ENCODE results near the gene MYL3.

MYL3 gene

GRCh38 chr3:46888705-46889104, 25.5 kb upstream of the MYL3 start:
- Histone ChIP-seq H3F3A (ENCODE audit: control insufficient read depth, insufficient read depth) (no peaks in the 10 kb centered on the region), H3K27me3 (ENCODE audit: control insufficient read depth, low read length) (peaks cover 53% of the 10 kb centered on the region), H3K9me3 (ENCODE audit: control insufficient read depth, insufficient read depth, low read length) (no peaks in the 10 kb centered on the region), H4K20me1 (ENCODE audit: control insufficient read depth, insufficient read depth, low read depth, low read length) (0 out of 2 replicates have a peak, but pooled peaks cover under 1% of the 10 kb centered on the region), H3K36me3 (ENCODE audit: control insufficient read depth, low read length) (no peaks in the 10 kb centered on the region), H3K4me3 (ENCODE audit: low read length) (no peak overlapping the region), H3K79me2 (ENCODE audit: control insufficient read depth, low read length) (no peaks in the 10 kb centered on the region), H3K4me2 (ENCODE audit: low read length) (no peak overlapping the region), H3K9me2 (replicated peaks; ENCODE audit: control insufficient read depth, low read length) (no peaks in the 10 kb centered on the region), H3K4me1 (ENCODE audit: control insufficient read depth, low read length) (peaks cover 7% of the 10 kb centered on the region; the same call in 1 of the 2 replicates), H3K27ac (ENCODE audit: low read depth, low read length) (no peak overlapping the region)
- TF ChIP-seq EZH2phosphoT487 (IDR thresholded peaks at IDR 0.05; ENCODE audit: borderline replicate concordance, low read length) (no peak), CTCF (IDR thresholded peaks at IDR 0.05; ENCODE audit: low read depth, low read length, poor library complexity, severe bottlenecking) (no peak)

DNA sequence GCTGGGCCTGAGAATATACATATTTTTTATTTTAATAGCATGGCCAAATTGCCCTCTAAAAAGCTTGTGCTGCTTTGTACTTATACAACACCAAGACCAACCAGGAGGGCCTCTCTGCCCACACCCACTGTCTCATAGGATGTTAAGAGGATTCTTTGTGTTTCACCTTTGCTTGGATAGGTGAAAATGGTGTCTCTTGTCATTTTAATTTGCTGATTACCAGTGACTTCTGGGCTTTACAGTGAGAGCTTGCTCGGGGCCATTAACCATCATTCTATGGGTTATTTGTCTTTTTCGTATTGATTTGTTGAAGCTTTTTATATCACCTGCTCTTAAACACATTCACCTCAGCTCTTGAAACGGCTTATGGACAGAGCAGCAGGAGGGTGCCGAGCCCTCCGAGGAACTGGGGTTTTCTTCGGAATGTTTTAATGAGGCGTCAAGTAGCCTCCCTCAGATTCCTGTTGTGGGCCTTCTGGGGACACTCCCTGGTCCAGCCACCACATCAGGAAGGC, 24.8 kb upstream of the MYL3 start:
- no peak overlapping the region for H3K4me2 ChIP-seq (ENCODE audit: low read length)
- TF ChIP-seq EZH2phosphoT487 (IDR thresholded peaks at IDR 0.05; ENCODE audit: borderline replicate concordance, low read length) (no peak), CTCF (IDR thresholded peaks at IDR 0.05; ENCODE audit: low read depth, low read length, poor library complexity, severe bottlenecking) (no peak)
- 0 out of 2 replicates have a peak, but pooled peaks cover 3% of the 10 kb centered on the region for H4K20me1 ChIP-seq (ENCODE audit: control insufficient read depth, insufficient read depth, low read depth, low read length)
- H3K27me3 ChIP-seq (ENCODE audit: control insufficient read depth, low read length), result peaks cover 53% of the 10 kb centered on the region
- H3F3A ChIP-seq (ENCODE audit: control insufficient read depth, insufficient read depth), result no peaks in the 10 kb centered on the region
- H3K79me2 ChIP-seq (ENCODE audit: control insufficient read depth, low read length), result no peaks in the 10 kb centered on the region
- no peaks in the 10 kb centered on the region for H3K9me3 ChIP-seq (ENCODE audit: control insufficient read depth, insufficient read depth, low read length)
- H3K36me3 ChIP-seq (ENCODE audit: control insufficient read depth, low read length), result no peaks in the 10 kb centered on the region
- no peaks in the 10 kb centered on the region for H3K9me2 ChIP-seq (replicated peaks; ENCODE audit: control insufficient read depth, low read length)
- H3K27ac ChIP-seq (ENCODE audit: low read depth, low read length), result no peak overlapping the region
- H3K4me3 ChIP-seq (ENCODE audit: low read length), result no peak overlapping the region
- peaks cover 7% of the 10 kb centered on the region; the same call in 1 of the 2 replicates for H3K4me1 ChIP-seq (ENCODE audit: control insufficient read depth, low read length)

DNA sequence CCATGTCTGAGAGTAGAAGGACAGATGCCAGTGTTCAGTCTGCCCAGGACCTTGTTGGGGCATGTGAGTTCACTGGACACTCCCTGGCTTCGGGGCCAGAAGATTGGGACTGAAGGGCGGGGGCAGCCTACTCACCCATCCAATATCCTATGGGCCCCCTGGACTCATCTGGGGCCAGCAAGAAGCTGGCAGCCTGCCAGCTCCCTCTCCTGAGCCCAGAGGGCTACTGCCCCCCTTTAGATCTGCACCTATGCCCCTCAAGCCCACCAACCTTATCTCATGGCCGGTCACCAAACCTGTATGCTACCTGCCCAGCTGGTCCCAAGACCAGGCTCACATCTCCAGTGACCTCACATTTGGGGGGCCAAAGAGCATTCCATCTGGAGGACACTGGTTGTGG, 22.4 kb upstream of the MYL3 start:
- no peaks in the 10 kb centered on the region; the same call in 1 of the 2 replicates for H3K4me1 ChIP-seq (ENCODE audit: control insufficient read depth, low read length)
- H3K4me2 ChIP-seq (ENCODE audit: low read length), result no peak overlapping the region
- H3K27ac ChIP-seq (ENCODE audit: low read depth, low read length), result no peak overlapping the region
- no peaks in the 10 kb centered on the region for H3K36me3 ChIP-seq (ENCODE audit: control insufficient read depth, low read length)
- peaks cover 50% of the 10 kb centered on the region for H3K27me3 ChIP-seq (ENCODE audit: control insufficient read depth, low read length)
- 0 out of 2 replicates have a peak, but pooled peaks cover 3% of the 10 kb centered on the region for H4K20me1 ChIP-seq (ENCODE audit: control insufficient read depth, insufficient read depth, low read depth, low read length)
- no peak overlapping the region for H3K4me3 ChIP-seq (ENCODE audit: low read length)
- no peaks in the 10 kb centered on the region for H3K9me2 ChIP-seq (replicated peaks; ENCODE audit: control insufficient read depth, low read length)
- no peaks in the 10 kb centered on the region for H3K79me2 ChIP-seq (ENCODE audit: control insufficient read depth, low read length)
- TF ChIP-seq CTCF (IDR thresholded peaks at IDR 0.05; ENCODE audit: low read depth, low read length, poor library complexity, severe bottlenecking) (no peak), EZH2phosphoT487 (IDR thresholded peaks at IDR 0.05; ENCODE audit: borderline replicate concordance, low read length) (no peak)
- H3F3A ChIP-seq (ENCODE audit: control insufficient read depth, insufficient read depth), result no peaks in the 10 kb centered on the region
- no peaks in the 10 kb centered on the region for H3K9me3 ChIP-seq (ENCODE audit: control insufficient read depth, insufficient read depth, low read length)

All from DOHH2 (cell line).